Measurements from ENCODE around the gene MMP10.
A peak's percentile ranks its signal among the peaks of the same experiment; 100 is the strongest.

MMP10 gene

GRCh38 chr11:102819491-102819890, 39.1 kb upstream of the MMP10 start:
- no peaks in the 10 kb centered on the region; the same call in 1 of the 2 replicates for H3K9me2 ChIP-seq (replicated peaks; ENCODE audit: low read depth, low read length)
- H3K36me3 ChIP-seq (ENCODE audit: insufficient read depth, low read length) = no peaks in the 10 kb centered on the region
- TF ChIP-seq CTCF (conservative IDR thresholded peaks at IDR 0.05; ENCODE audit: low read length) (no peak), EZH2phosphoT487 (IDR thresholded peaks at IDR 0.05; ENCODE audit: borderline replicate concordance) (no peak)
- H3K79me2 ChIP-seq (ENCODE audit: insufficient read depth, low read length) = no peaks in the 10 kb centered on the region
- no peaks in the 10 kb centered on the region for H4K20me1 ChIP-seq (ENCODE audit: insufficient read depth, low read length, poor library complexity, severe bottlenecking)
- no peak overlapping the region for H3K9ac ChIP-seq (ENCODE audit: low read depth, low read length, poor library complexity, severe bottlenecking)
- no peak overlapping the region for H3K4me2 ChIP-seq (ENCODE audit: low read depth, low read length, poor library complexity, severe bottlenecking)
- H3K4me1 ChIP-seq (ENCODE audit: insufficient read depth, low read length, poor library complexity, severe bottlenecking) = no peaks in the 10 kb centered on the region
- H3K27me3 ChIP-seq (ENCODE audit: insufficient read depth, low read length, poor library complexity, severe bottlenecking) = no peaks in the 10 kb centered on the region
- H3F3A ChIP-seq (ENCODE audit: low read depth) = no peaks in the 10 kb centered on the region
- H3K9me3 ChIP-seq (ENCODE audit: insufficient read depth, low read depth, low read length) = no peaks in the 10 kb centered on the region
- H3K4me3 ChIP-seq (ENCODE audit: low read length, poor library complexity, severe bottlenecking) = no peak overlapping the region
- no peak overlapping the region for H2AFZ ChIP-seq (ENCODE audit: low read length)

- H3F3A ChIP-seq (ENCODE audit: low read depth) = no peaks in the 10 kb centered on the region
- no peaks in the 10 kb centered on the region for H3K9me2 ChIP-seq (replicated peaks; ENCODE audit: low read depth, low read length)
- no peak overlapping the region for H3K4me2 ChIP-seq (ENCODE audit: low read depth, low read length, poor library complexity, severe bottlenecking)
- H3K9me3 ChIP-seq (ENCODE audit: insufficient read depth, low read depth, low read length) = no peaks in the 10 kb centered on the region
- H3K27me3 ChIP-seq (ENCODE audit: insufficient read depth, low read length, poor library complexity, severe bottlenecking) = no peaks in the 10 kb centered on the region
- no peak overlapping the region for H3K4me3 ChIP-seq (ENCODE audit: low read length, poor library complexity, severe bottlenecking)
- no peaks in the 10 kb centered on the region for H4K20me1 ChIP-seq (ENCODE audit: insufficient read depth, low read length, poor library complexity, severe bottlenecking)
- H2AFZ ChIP-seq (ENCODE audit: low read length) = no peak overlapping the region
- H3K36me3 ChIP-seq (ENCODE audit: insufficient read depth, low read length) = no peaks in the 10 kb centered on the region
- no peaks in the 10 kb centered on the region for H3K79me2 ChIP-seq (ENCODE audit: insufficient read depth, low read length)
- no peak overlapping the region for H3K9ac ChIP-seq (ENCODE audit: low read depth, low read length, poor library complexity, severe bottlenecking)
- no peaks in the 10 kb centered on the region for H3K4me1 ChIP-seq (ENCODE audit: insufficient read depth, low read length, poor library complexity, severe bottlenecking)
- TF ChIP-seq EZH2phosphoT487 (IDR thresholded peaks at IDR 0.05; ENCODE audit: borderline replicate concordance) = no peak
Measured at GRCh38 chr11:102813484-102813883, 33.1 kb upstream of the MMP10 start.

- H3K9ac ChIP-seq (ENCODE audit: low read depth, low read length, poor library complexity, severe bottlenecking) = no peak overlapping the region
- H3K79me2 ChIP-seq (ENCODE audit: insufficient read depth, low read length) = no peaks in the 10 kb centered on the region
- no peak for TF ChIP-seq CTCF (conservative IDR thresholded peaks at IDR 0.05; ENCODE audit: low read length)
- H3K4me1 ChIP-seq (ENCODE audit: insufficient read depth, low read length, poor library complexity, severe bottlenecking) = no peaks in the 10 kb centered on the region
- H2AFZ ChIP-seq (ENCODE audit: low read length) = no peak overlapping the region
- no peak overlapping the region for H3K4me3 ChIP-seq (ENCODE audit: low read length, poor library complexity, severe bottlenecking)
- no peaks in the 10 kb centered on the region for H3K9me2 ChIP-seq (replicated peaks; ENCODE audit: low read depth, low read length)
- no peaks in the 10 kb centered on the region for H4K20me1 ChIP-seq (ENCODE audit: insufficient read depth, low read length, poor library complexity, severe bottlenecking)
- H3K27me3 ChIP-seq (ENCODE audit: insufficient read depth, low read length, poor library complexity, severe bottlenecking) = no peaks in the 10 kb centered on the region
- H3K36me3 ChIP-seq (ENCODE audit: insufficient read depth, low read length) = no peaks in the 10 kb centered on the region
- H3K9me3 ChIP-seq (ENCODE audit: insufficient read depth, low read depth, low read length) = no peaks in the 10 kb centered on the region
- no peak overlapping the region for H3K4me2 ChIP-seq (ENCODE audit: low read depth, low read length, poor library complexity, severe bottlenecking)
- no peaks in the 10 kb centered on the region for H3F3A ChIP-seq (ENCODE audit: low read depth)
Measured at GRCh38 chr11:102812188-102812587, 31.8 kb upstream of the MMP10 start.

- Histone ChIP-seq H3K36me3 (ENCODE audit: insufficient read depth, low read length) (no peaks in the 10 kb centered on the region), H3K4me3 (ENCODE audit: low read length, poor library complexity, severe bottlenecking) (no peak overlapping the region), H3K9me3 (ENCODE audit: insufficient read depth, low read depth, low read length) (no peaks in the 10 kb centered on the region), H3K79me2 (ENCODE audit: insufficient read depth, low read length) (no peaks in the 10 kb centered on the region), H4K20me1 (ENCODE audit: insufficient read depth, low read length, poor library complexity, severe bottlenecking) (no peaks in the 10 kb centered on the region), H3K9me2 (replicated peaks; ENCODE audit: low read depth, low read length) (no peaks in the 10 kb centered on the region), H3K4me2 (ENCODE audit: low read depth, low read length, poor library complexity, severe bottlenecking) (no peak overlapping the region), H3K9ac (ENCODE audit: low read depth, low read length, poor library complexity, severe bottlenecking) (no peak overlapping the region), H2AFZ (ENCODE audit: low read length) (no peak overlapping the region), H3K27me3 (ENCODE audit: insufficient read depth, low read length, poor library complexity, severe bottlenecking) (no peaks in the 10 kb centered on the region), H3K4me1 (ENCODE audit: insufficient read depth, low read length, poor library complexity, severe bottlenecking) (no peaks in the 10 kb centered on the region), H3F3A (ENCODE audit: low read depth) (no peaks in the 10 kb centered on the region)
- TF ChIP-seq CTCF (conservative IDR thresholded peaks at IDR 0.05; ENCODE audit: low read length) = peak; percentile 45
- no peak for TF ChIP-seq EZH2phosphoT487 (IDR thresholded peaks at IDR 0.05; ENCODE audit: borderline replicate concordance)
Measured at GRCh38 chr11:102810950-102811660, 30.7 kb upstream of the MMP10 start.

Data from Loucy (cell line).